DND-41 (cell line): ENCODE data around the gene FGF2.
"Not testable (repeated sequence)": the region's sequence is repeated elsewhere in the genome, so short reads cannot be mapped to it uniquely, and the experiment has no call there.

Experiments used
- CTCF ChIP-seq: IDR thresholded peaks from 2 replicates; pipeline ENCODE4 v1.5.1; 2012; ENCODE audit warnings: borderline replicate concordance, low read length, moderate library complexity, mild to moderate bottlenecking; ENCODE audit not compliant: poor library complexity, severe bottlenecking; ENCODE audit errors: extremely low read depth
- EZH2 ChIP-seq: IDR thresholded peaks from 3 replicates; pipeline ENCODE4 v1.6.1; 2012; ENCODE audit warnings: borderline replicate concordance, low read depth, mild to moderate bottlenecking, moderate library complexity, low read length, inconsistent platforms; ENCODE audit not compliant: severe bottlenecking

GRCh38 chr4:122945136-122945535 is 118.5 kb downstream of the FGF2 start:
- not testable (repeated sequence) for TF ChIP-seq CTCF, EZH2
